Fibroblast of lung (primary cell): ENCODE data around the gene PROSER2.

Experiments
- EZH2 ChIP-seq: IDR thresholded peaks from 2 replicates; pipeline ENCODE4 v1.5.1; 2012; ENCODE audit warnings: low read length, control low read depth, mild to moderate bottlenecking; ENCODE audit errors: missing control alignments
- TF ChIP-seq, protein P1 (sequence below), 2 donors: IDR thresholded peaks in 1 of 2; conservative IDR thresholded peaks in 1 of 2; 1 replicate in 1 of 2; 2 replicates in 1 of 2; pipeline ENCODE4 v1.5.1; 2011 to 2012; ENCODE audit warnings: low read length in 2 of 2, control low read depth in 1 of 2, inconsistent platforms in 1 of 2, low read depth in 1 of 2, mild to moderate bottlenecking in 1 of 2

DNA sequence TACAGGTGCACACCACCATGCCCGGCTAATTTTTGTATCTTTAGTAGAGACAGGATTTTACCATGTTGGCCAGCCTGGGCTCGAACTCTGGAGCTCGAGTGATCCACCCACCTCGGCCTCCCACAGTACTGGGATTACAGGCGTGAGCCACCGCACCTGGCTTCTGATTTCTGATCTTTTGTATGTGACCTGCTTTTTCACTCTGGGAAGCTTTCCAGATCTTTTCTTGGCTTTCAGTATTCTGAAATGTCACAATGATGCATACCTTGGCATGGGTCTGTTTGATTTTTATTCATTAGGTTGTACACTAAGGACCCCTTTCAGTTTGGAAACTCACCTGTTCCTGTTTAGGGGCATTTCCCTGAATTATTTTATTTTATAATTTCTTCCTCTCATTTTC lies 41.6 kb downstream of the PROSER2 start:
- TF ChIP-seq, protein P1, sequence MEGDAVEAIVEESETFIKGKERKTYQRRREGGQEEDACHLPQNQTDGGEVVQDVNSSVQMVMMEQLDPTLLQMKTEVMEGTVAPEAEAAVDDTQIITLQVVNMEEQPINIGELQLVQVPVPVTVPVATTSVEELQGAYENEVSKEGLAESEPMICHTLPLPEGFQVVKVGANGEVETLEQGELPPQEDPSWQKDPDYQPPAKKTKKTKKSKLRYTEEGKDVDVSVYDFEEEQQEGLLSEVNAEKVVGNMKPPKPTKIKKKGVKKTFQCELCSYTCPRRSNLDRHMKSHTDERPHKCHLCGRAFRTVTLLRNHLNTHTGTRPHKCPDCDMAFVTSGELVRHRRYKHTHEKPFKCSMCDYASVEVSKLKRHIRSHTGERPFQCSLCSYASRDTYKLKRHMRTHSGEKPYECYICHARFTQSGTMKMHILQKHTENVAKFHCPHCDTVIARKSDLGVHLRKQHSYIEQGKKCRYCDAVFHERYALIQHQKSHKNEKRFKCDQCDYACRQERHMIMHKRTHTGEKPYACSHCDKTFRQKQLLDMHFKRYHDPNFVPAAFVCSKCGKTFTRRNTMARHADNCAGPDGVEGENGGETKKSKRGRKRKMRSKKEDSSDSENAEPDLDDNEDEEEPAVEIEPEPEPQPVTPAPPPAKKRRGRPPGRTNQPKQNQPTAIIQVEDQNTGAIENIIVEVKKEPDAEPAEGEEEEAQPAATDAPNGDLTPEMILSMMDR (conservative IDR thresholded peaks at IDR 0.05 in 1 of 2, IDR thresholded peaks at IDR 0.05 in 1 of 2; ENCODE audit: low read depth in 1 of 2, low read length in 2 of 2): no peak
- no peak for TF ChIP-seq EZH2
